Measurements from ENCODE around the gene RUFY2.
A peak's percentile ranks its signal among the peaks of the same experiment; 100 is the strongest.
"Not testable (repeated sequence)": the region's sequence is repeated elsewhere in the genome, so short reads cannot be mapped to it uniquely, and the experiment has no call there.

The RUFY2 gene

DNA sequence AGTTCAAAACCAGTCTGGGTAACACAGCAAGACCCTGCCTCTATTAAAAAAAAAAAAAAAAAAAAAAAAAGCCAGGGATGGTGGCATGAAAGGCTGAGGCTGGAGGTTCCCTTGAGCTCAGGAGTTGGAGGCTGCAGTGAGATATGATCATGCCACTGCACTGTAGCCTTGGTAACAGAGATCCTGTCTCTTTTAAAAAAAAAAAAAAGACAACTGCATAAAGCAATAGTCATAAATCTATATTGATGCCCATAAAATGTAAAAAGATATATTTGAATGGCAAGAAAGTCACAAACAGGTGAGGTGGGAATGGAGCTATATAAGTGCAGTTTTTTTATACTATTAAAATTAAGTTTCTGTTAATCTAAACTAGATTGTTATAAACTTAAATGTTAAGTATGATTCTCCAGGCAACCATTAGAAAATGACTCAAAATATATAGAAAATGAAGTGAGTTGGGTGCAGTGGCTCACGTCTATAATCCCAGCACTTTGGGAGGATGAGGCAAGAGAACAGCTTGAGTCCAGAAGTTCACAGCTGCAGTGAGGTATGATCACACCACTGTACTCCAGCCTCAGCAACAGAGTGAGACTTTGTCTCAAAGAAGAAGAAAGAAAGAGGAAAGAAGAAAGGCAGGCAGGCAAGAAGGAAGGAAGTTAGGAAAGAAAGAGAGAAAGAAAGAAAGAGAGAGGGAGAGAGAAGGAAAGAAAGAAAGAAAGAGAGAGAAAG is 88.6 kb downstream of the RUFY2 start:
- DNase-seq: no peak

DNA sequence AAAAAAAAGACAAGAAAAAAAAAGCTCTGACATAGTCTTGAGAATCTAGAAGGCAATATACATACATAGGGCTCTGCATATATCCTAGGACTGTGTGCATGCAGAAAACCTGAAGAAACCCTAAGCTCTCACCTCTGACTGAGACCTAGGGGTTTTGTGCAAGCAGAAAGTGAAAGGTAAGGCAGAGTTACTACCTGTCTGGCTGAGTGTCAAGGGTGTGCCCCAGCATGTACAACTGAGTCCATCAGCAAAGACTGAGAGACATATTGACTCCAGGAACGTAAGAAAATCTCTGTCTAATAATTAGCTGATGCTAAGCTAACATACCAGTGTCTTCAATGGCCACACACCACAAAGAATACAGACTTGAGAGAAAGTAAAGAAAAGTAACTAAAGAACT is 91.5 kb downstream of the RUFY2 start:
- no peak for DNase-seq

- DNase-seq: not testable (repeated sequence)
These were observed 92.1 kb downstream of the RUFY2 start for GRCh38 chr10:68314930-68315329.

- DNase-seq: no peak
These were observed 96.5 kb downstream of the RUFY2 start for GRCh38 chr10:68310531-68310930.

DNA sequence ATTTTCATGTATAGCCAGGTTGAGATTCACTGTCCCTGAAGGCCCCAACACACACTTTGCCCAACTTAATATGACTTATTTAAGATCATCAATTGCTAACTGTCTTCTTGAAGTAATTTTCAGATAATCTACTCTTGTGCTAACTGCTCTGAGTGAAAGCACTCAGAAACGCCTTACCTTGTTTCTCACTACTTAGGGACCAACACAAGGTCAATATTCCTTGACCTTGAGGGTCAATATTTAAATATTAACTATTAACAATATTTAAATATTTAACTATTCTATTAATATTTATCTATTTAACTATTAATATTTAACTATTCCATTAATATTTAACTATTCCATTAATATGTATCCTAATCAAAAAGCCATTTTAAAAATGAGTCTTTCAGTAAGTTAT is 101.2 kb downstream of the RUFY2 start:
- no peak for DNase-seq

GRCh38 chr10:68303849-68304412 is 103.1 kb downstream of the RUFY2 start:
- no peak for DNase-seq

- DNase-seq: no peak
These were observed 104.2 kb downstream of the RUFY2 start for GRCh38 chr10:68302871-68303270.

DNA sequence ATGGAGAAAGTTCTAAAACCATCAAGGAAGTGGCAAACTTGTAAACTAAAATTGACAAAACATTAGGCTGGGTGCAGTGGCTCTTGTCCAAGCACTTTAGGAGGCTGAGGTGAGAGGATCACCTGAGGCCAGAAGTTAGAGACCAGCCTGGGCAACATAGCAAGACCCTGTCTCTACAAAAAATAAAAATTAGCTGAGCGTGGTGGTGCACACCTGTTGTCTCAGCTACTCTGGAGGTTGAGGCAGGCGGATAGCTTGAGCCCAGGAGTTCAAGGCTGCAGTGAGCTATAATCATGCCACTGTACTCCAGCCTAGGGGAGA is 104.6 kb downstream of the RUFY2 start:
- no peak for DNase-seq

DNA sequence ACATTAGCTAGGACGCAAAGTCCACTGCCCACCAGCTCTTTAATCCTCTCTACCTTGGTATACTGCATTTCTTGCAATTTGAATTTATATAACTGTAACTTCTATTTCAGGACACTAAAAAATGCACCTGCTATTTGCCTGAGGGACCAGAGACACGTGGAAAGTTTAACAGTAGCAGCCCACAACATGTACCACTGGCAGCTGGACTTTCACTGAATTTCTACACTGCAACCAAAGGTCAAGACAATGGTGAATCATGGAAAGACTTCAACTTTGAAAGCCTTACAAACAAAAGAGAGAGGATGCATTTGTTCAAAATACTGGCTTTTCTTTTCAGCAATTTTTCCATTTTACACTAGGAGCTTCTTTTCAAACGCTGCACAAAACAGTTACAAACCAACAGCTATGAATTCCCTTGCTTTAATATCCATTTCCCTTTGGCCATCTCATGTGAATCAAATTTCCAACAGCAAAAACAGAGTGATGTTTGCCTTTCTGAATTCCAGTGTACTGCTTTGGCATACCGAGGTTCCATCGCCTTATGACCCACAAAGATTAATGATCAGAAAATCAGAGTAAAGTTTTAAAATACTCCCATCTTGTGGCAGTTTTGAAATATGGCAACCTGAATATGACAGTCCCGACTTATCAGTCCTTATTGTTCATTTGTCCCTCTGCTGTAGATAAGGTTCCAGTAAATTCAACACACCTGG is 105.1 kb downstream of the RUFY2 start:
- DNase-seq: peak; percentile 58

DNA sequence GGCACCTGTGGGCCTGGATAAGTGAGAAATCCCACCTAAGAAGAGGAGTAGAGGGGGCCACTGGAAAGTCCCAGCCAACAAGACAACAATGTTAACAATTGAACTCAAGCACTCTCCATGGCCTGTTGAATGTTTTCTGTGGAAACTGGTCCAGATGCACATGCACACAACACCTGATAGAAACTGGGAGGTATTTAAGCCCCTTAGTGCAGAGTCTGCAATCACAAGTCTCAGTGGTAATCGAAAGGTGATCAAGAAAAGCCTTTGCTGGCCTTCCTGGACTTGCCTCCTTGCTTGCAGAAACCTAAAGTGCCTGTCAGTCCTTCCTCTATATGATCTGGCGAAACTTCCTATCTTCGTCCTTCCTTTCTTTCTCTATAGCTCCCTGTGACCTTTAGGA is 105.8 kb downstream of the RUFY2 start:
- no peak for DNase-seq

DNA sequence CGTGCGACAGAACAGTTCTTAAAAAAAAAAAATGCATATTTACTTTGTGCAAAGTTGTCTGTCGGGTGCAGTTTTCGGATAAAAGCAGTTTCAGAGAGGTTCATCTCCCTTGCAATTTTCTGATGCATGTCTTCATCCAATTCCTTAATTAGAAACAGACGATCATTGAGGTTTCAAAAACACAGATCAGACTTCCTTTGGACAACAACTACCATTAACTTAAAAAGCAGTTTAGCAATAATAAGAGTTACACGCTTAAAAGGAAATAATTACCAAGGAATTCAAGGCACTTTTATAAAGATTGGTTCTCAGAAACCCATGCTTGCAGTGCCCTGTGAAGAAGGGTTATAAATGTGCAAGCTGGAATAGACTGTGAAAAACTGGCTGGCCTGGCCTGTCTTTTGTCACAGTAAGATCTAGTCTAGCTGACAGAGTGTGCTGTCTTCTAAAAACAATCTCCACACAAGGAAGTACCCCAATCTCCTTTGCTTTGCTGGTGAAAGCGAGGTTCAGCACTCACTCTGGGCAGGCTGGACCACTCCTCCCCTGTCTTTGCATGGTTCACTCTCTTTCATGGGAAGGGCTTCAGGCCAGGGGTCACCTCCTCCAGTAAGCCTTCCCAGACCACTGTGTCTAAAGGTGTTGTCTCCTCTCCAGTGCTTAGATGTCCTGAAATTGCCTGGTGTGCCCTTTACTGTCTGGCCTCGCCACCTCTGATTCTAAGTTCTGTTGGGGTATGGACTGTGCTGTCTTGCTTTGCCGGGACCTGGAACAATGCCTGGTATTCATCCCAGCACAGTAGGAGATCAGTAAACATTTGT is 110.0 kb downstream of the RUFY2 start:
- DNase-seq: no peak

Measured in kidney glomerular epithelial cell (primary cell).